Activated T-helper 17 cell treated with anti-CD3 and anti-CD28 coated beads, Interleukin-2, amount 50 U/mL, for 72 hours (primary cell): ENCODE data around the gene NOL3. TPM values are rescaled to one million over a fixed set of nuclear protein-coding genes. Genes with fewer than 3 reads are reported as not detected.

Experiments
- ATAC-seq: fragments of 150-1000 bp; cut with Tn5 transposase; replicated peaks from 2 replicates; pipeline ENCODE4 v1.10.0; 2021; ENCODE audit warnings: mild to moderate bottlenecking, moderate library complexity
- H3K27ac Mint-ChIP-seq: one replicate; pipeline ENCODE4 v1.8.0; 2022; ENCODE audit warnings: mixed read lengths
- H3K27me3 Mint-ChIP-seq: one replicate; pipeline ENCODE4 v1.8.0; 2022; ENCODE audit warnings: mixed read lengths
- H3K36me3 Mint-ChIP-seq: one replicate; pipeline ENCODE4 v1.8.0; 2022; ENCODE audit warnings: low read depth, mild to moderate bottlenecking, mixed read lengths
- H3K4me1 Mint-ChIP-seq: one replicate; pipeline ENCODE4 v1.8.0; 2022; ENCODE audit warnings: mixed read lengths
- H3K4me3 Mint-ChIP-seq: one replicate; pipeline ENCODE4 v1.8.0; 2022; ENCODE audit warnings: mild to moderate bottlenecking, mixed read lengths
- H3K9me3 Mint-ChIP-seq: one replicate; pipeline ENCODE4 v1.8.0; 2022; ENCODE audit warnings: mixed read lengths
- total RNA-seq, 2 donors: library from RNA; stranded (reverse); gene quantifications; one replicate each; pipeline ENCODE4 v1.2.3, GENCODE V29; 2022

NOL3 gene
- total RNA-seq, 2 donors from 2014 or later = 30.0 to 194 TPM

- no peaks in the 10 kb centered on the region for H3K9me3 Mint-ChIP-seq
- H3K27ac Mint-ChIP-seq = no peak overlapping the region
- H3K4me1 Mint-ChIP-seq = peaks cover 17% of the 10 kb centered on the region
- H3K27me3 Mint-ChIP-seq = peaks cover 13% of the 10 kb centered on the region
- ATAC-seq = no peak
- peak overlapping the region; percentile 94 for H3K4me3 Mint-ChIP-seq
- peaks cover 82% of the 10 kb centered on the region for H3K36me3 Mint-ChIP-seq
Observed at GRCh38 chr16:67162506-67163163, 7.7 kb upstream of the NOL3 start.

- peaks cover 13% of the 10 kb centered on the region for H3K4me1 Mint-ChIP-seq
- H3K4me3 Mint-ChIP-seq = peak overlapping the region; percentile 94
- H3K27me3 Mint-ChIP-seq = peaks cover 13% of the 10 kb centered on the region
- peaks cover 82% of the 10 kb centered on the region for H3K36me3 Mint-ChIP-seq
- H3K9me3 Mint-ChIP-seq = no peaks in the 10 kb centered on the region
- ATAC-seq = peak; percentile 1
- H3K27ac Mint-ChIP-seq = no peak overlapping the region
Observed at GRCh38 chr16:67163164-67163998, 7.0 kb upstream of the NOL3 start.

GRCh38 chr16:67163999-67164558 lies 6.3 kb upstream of the NOL3 start:
- no peak for ATAC-seq
- H3K4me1 Mint-ChIP-seq = peaks cover 10% of the 10 kb centered on the region
- H3K36me3 Mint-ChIP-seq = peaks cover 82% of the 10 kb centered on the region

GRCh38 chr16:67164599-67165061 lies 5.7 kb upstream of the NOL3 start, which contains the start of gene HSF4:
Gene HSF4, plus strand, starts transcription at chr16:67164745. Its CDS starts 67 bp downstream, at chr16:67164812.
- Mint-ChIP-seq H3K4me1 (peaks cover 10% of the 10 kb centered on the region), H3K27me3 (peaks cover 13% of the 10 kb centered on the region), H3K36me3 (peaks cover 83% of the 10 kb centered on the region), H3K9me3 (no peaks in the 10 kb centered on the region), H3K27ac (no peak within 1 kb of the TSS), H3K4me3 (peak within 1 kb of the TSS; percentile 99)
- ATAC-seq = no peak

More at GRCh38 chr16:67163999-67164558, 6.3 kb upstream of the NOL3 start:
- no peaks in the 10 kb centered on the region for H3K9me3 Mint-ChIP-seq
- H3K4me3 Mint-ChIP-seq = peak overlapping the region; percentile 94
- H3K27me3 Mint-ChIP-seq = peaks cover 13% of the 10 kb centered on the region
- no peak overlapping the region for H3K27ac Mint-ChIP-seq

- Mint-ChIP-seq H3K27me3 (peaks cover 13% of the 10 kb centered on the region), H3K9me3 (no peaks in the 10 kb centered on the region), H3K36me3 (peaks cover 85% of the 10 kb centered on the region), H3K27ac (no peak overlapping the region), H3K4me3 (peak overlapping the region; percentile 99), H3K4me1 (peaks cover 15% of the 10 kb centered on the region)
- ATAC-seq = no peak
Observed at GRCh38 chr16:67165121-67166078, 4.9 kb upstream of the NOL3 start.

GRCh38 chr16:67166110-67166547 lies 4.2 kb upstream of the NOL3 start:
- Mint-ChIP-seq H3K4me3 (peak overlapping the region; percentile 99), H3K27me3 (peaks cover 16% of the 10 kb centered on the region), H3K9me3 (no peaks in the 10 kb centered on the region), H3K27ac (peak overlapping the region; percentile 66), H3K36me3 (peaks cover 85% of the 10 kb centered on the region), H3K4me1 (peaks cover 20% of the 10 kb centered on the region)
- no peak for ATAC-seq

- peaks cover 19% of the 10 kb centered on the region for H3K27me3 Mint-ChIP-seq
- no peaks in the 10 kb centered on the region for H3K9me3 Mint-ChIP-seq
- peaks cover 85% of the 10 kb centered on the region for H3K36me3 Mint-ChIP-seq
- peaks cover 25% of the 10 kb centered on the region for H3K4me1 Mint-ChIP-seq
- ATAC-seq = no peak
- H3K4me3 Mint-ChIP-seq = peak overlapping the region; percentile 99
- H3K27ac Mint-ChIP-seq = peak overlapping the region; percentile 66
Observed at GRCh38 chr16:67166598-67167168, 3.7 kb upstream of the NOL3 start.

GRCh38 chr16:67167588-67167987 lies 2.8 kb upstream of the NOL3 start:
- ATAC-seq = no peak
- peak overlapping the region; percentile 99 for H3K4me3 Mint-ChIP-seq
- peaks cover 30% of the 10 kb centered on the region for H3K4me1 Mint-ChIP-seq
- H3K27me3 Mint-ChIP-seq = peaks cover 19% of the 10 kb centered on the region
- peaks cover 79% of the 10 kb centered on the region for H3K36me3 Mint-ChIP-seq
- H3K9me3 Mint-ChIP-seq = no peaks in the 10 kb centered on the region
- no peak overlapping the region for H3K27ac Mint-ChIP-seq

- no peaks in the 10 kb centered on the region for H3K9me3 Mint-ChIP-seq
- H3K27ac Mint-ChIP-seq = no peak overlapping the region
- H3K4me1 Mint-ChIP-seq = peaks cover 39% of the 10 kb centered on the region
- no peak for ATAC-seq
- H3K36me3 Mint-ChIP-seq = peaks cover 80% of the 10 kb centered on the region
- peak overlapping the region; percentile 99 for H3K4me3 Mint-ChIP-seq
- H3K27me3 Mint-ChIP-seq = peaks cover 25% of the 10 kb centered on the region
Observed at GRCh38 chr16:67169011-67169451, 1.3 kb upstream of the NOL3 start.

- Mint-ChIP-seq H3K36me3 (peaks cover 84% of the 10 kb centered on the region), H3K9me3 (no peaks in the 10 kb centered on the region), H3K4me1 (peaks cover 39% of the 10 kb centered on the region), H3K27ac (peak overlapping the region; percentile 92), H3K4me3 (peak overlapping the region; percentile 99), H3K27me3 (peaks cover 25% of the 10 kb centered on the region)
- ATAC-seq = no peak
Observed at GRCh38 chr16:67169642-67170167, 633 bp upstream of the NOL3 start.

GRCh38 chr16:67170949-67171649 lies 761 bp downstream of the NOL3 start:
- ATAC-seq = peak; percentile 24
- Mint-ChIP-seq H3K4me1 (peaks cover 48% of the 10 kb centered on the region), H3K27ac (peak overlapping the region; percentile 92), H3K4me3 (peak overlapping the region; percentile 99), H3K9me3 (no peaks in the 10 kb centered on the region), H3K36me3 (peaks cover 90% of the 10 kb centered on the region), H3K27me3 (peaks cover 20% of the 10 kb centered on the region)

GRCh38 chr16:67173323-67173722 lies 3.0 kb downstream of the NOL3 start:
- H3K27ac Mint-ChIP-seq = peak overlapping the region; percentile 86
- peaks cover 55% of the 10 kb centered on the region for H3K4me1 Mint-ChIP-seq
- H3K4me3 Mint-ChIP-seq = peak overlapping the region; percentile 99
- peaks cover 92% of the 10 kb centered on the region for H3K36me3 Mint-ChIP-seq
- ATAC-seq = no peak
- peaks cover 14% of the 10 kb centered on the region for H3K27me3 Mint-ChIP-seq
- no peaks in the 10 kb centered on the region for H3K9me3 Mint-ChIP-seq
